ENCODE results near the gene MARK2. TPM values are rescaled to one million over a fixed set of nuclear protein-coding genes. Genes with fewer than 3 reads are reported as not detected.

Gene MARK2
- total RNA-seq, 6 experiments from 2014 or later = 26.4 to 29.9 (median 27.9) TPM

DNA sequence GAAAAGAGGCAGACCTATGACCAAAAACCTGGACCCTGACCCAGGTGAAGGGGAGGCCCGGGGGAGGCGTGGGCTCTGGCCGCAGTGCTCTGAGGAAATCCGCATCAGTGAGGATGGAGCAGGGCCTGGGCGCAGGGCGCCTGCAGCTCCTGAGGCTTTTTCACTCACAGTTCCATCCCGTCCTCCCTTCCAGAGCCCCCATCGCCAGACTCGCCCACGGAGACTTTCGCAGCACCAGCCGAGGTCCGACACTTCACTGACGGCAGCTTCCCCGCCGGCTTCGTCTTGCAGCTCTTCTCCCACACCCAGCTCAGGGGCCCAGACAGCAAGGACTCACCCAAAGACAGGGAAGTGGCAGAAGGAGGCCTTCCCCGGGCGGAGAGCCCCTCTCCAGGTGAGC lies 20.3 kb upstream of the MARK2 start:
- H3K36me3 Mint-ChIP-seq (ENCODE audit: low read depth) = peaks cover 34% of the 10 kb centered on the region

DNA sequence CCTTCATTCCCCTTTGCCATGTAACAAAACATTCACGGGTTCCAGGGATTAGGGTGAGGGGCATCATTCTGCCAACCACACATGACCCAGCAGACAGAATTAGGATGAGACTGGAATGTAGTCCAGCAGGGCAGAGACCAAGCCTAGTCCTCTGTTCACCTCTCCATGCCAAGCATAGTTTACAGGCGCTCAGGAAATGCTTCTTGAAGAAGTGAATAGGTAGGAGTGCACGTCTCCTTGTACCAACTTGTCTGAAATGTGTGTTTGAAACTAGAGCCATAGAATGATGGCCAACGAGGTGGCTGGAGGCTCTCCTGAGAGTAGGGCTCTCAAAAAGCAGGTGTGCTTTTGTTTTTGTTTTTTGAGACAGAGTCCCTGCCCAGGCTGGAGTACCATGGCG lies 17.5 kb upstream of the MARK2 start:
- Mint-ChIP-seq H3K9me3 (no peaks in the 10 kb centered on the region), H3K27ac (no peak overlapping the region), H3K4me3 (no peak overlapping the region), H3K36me3 (ENCODE audit: low read depth) (peaks cover 37% of the 10 kb centered on the region), H3K27me3 (ENCODE audit: insufficient read depth) (no peaks in the 10 kb centered on the region), H3K4me1 (ENCODE audit: low read depth) (peaks cover 3% of the 10 kb centered on the region)
- no peak for DNase-seq
- TF ChIP-seq CTCF (IDR thresholded peaks at IDR 0.05) = no peak

More for the DNA sequence above, 20.3 kb upstream of the MARK2 start:
- TF ChIP-seq CTCF (IDR thresholded peaks at IDR 0.05) = no peak
- Mint-ChIP-seq H3K4me3 (no peak overlapping the region), H3K9me3 (no peaks in the 10 kb centered on the region), H3K27me3 (ENCODE audit: insufficient read depth) (no peaks in the 10 kb centered on the region), H3K27ac (no peak overlapping the region), H3K4me1 (ENCODE audit: low read depth) (peaks cover 25% of the 10 kb centered on the region)
- DNase-seq = no peak

DNA sequence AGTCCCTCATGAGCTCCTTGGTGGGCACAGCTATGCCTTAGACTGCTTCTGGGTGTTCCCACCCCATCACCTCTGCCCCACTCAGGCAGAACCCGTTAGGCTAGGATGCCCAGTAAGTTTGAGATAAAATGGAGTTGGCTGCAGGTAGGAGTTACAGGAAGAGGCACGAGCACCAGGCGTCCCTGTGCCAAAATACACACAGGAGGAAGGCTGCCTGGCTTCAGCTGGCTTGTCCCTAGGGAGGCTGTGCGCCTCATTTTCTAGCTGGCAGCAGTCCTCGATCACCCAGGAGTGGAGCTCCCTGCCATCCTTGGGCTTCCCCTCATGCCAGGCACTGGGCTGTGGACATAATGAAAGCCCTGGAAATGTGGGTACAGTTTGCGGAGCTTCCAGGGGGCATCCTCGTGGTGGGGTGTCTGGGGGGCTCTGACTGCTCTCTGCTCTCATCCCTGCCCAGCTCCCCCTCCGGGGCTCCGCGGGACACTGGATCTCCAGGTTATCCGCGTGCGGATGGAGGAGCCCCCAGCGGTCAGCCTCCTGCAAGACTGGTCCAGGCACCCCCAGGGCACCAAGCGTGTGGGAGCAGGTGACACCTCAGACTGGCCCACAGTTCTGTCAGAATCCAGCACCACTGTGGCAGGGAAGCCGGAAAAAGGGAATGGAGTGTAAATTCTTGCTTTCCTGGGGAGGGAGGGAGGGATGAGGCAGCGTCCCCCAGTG lies 12.3 kb upstream of the MARK2 start:
- Mint-ChIP-seq H3K4me1 (ENCODE audit: low read depth) (no peaks in the 10 kb centered on the region), H3K27me3 (ENCODE audit: insufficient read depth) (no peaks in the 10 kb centered on the region)

GRCh38 chr11:63829823-63830489 lies 9.0 kb upstream of the MARK2 start:
- Mint-ChIP-seq H3K4me3 (no peak overlapping the region), H3K4me1 (ENCODE audit: low read depth) (peaks cover 3% of the 10 kb centered on the region; the same call in 1 of the 2 replicates), H3K27me3 (ENCODE audit: insufficient read depth) (no peaks in the 10 kb centered on the region), H3K9me3 (no peaks in the 10 kb centered on the region), H3K36me3 (ENCODE audit: low read depth) (peaks cover 6% of the 10 kb centered on the region), H3K27ac (peak overlapping the region; percentile 34; the same call in 1 of the 2 replicates)
- peak; percentile 61 for TF ChIP-seq CTCF (IDR thresholded peaks at IDR 0.05)
- peak; percentile 33 for DNase-seq

More for the DNA sequence above, 12.3 kb upstream of the MARK2 start:
- TF ChIP-seq CTCF (IDR thresholded peaks at IDR 0.05) = no peak
- Mint-ChIP-seq H3K36me3 (ENCODE audit: low read depth) (peaks cover 28% of the 10 kb centered on the region), H3K27ac (no peak overlapping the region), H3K4me3 (no peak overlapping the region), H3K9me3 (no peaks in the 10 kb centered on the region)
- no peak for DNase-seq

DNA sequence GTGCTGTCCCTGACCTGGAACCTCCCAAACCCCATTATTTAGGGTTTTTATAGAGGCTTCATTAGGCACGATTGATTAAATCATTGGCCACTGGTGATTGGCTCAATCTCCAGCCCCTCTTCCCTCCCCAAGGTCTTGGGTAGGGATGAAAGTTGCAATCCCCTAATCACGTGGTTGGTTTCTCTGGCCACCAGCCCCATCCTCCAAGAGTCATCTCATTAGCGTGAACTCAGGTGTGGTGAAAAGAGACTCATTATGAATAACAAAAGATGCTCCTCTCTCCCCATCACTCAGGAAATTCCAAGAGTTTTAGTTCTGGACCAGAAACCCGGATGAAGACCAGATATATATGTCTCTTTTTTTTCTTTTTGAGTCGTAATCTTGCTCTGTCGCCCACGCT lies 7.6 kb upstream of the MARK2 start:
- TF ChIP-seq CTCF (IDR thresholded peaks at IDR 0.05) = no peak
- H3K27ac Mint-ChIP-seq = no peak overlapping the region
- H3K9me3 Mint-ChIP-seq = no peaks in the 10 kb centered on the region
- H3K36me3 Mint-ChIP-seq (ENCODE audit: low read depth) = no peaks in the 10 kb centered on the region
- H3K4me1 Mint-ChIP-seq (ENCODE audit: low read depth) = peaks cover 8% of the 10 kb centered on the region; the same call in 1 of the 2 replicates
- H3K27me3 Mint-ChIP-seq (ENCODE audit: insufficient read depth) = no peaks in the 10 kb centered on the region
- no peak overlapping the region for H3K4me3 Mint-ChIP-seq
- no peak for DNase-seq
